Neuronal stem cell (in vitro differentiated cells): ENCODE measurements around the gene RBMS3.

Source experiments
- DNase-seq: peaks from one replicate; pipeline ENCODE4 v3.0.0-alpha.2; 2013; ENCODE audit warnings: low spot score
- H2AFZ ChIP-seq: one replicate; pipeline ENCODE4 v1.6.1; 2013; ENCODE audit warnings: mild to moderate bottlenecking, low read length, inconsistent platforms
- H2AK5ac ChIP-seq: 2 replicates; pipeline ENCODE4 v1.6.1; 2013; ENCODE audit warnings: low read depth, mild to moderate bottlenecking, inconsistent platforms, low read length, moderate library complexity, mixed read lengths
- H2BK120ac ChIP-seq: 2 replicates; pipeline ENCODE4 v1.6.1; 2013; ENCODE audit warnings: low read depth, mild to moderate bottlenecking, inconsistent platforms, low read length, moderate library complexity, mixed read lengths
- H2BK12ac ChIP-seq: one replicate; pipeline ENCODE4 v1.6.1; 2013; ENCODE audit warnings: low read length, inconsistent platforms
- H2BK15ac ChIP-seq: 2 replicates; pipeline ENCODE4 v1.6.1; 2013; ENCODE audit warnings: mild to moderate bottlenecking, low read length, inconsistent platforms, mixed read lengths
- H2BK5ac ChIP-seq: one replicate; pipeline ENCODE4 v1.6.1; 2013; ENCODE audit warnings: inconsistent platforms, mild to moderate bottlenecking, low read length, moderate library complexity
- H3K14ac ChIP-seq: one replicate; pipeline ENCODE4 v1.6.1; 2013; ENCODE audit warnings: low read length, inconsistent platforms
- H3K18ac ChIP-seq: 2 replicates; pipeline ENCODE4 v1.6.1; 2013; ENCODE audit warnings: low read length, inconsistent platforms
- H3K23ac ChIP-seq: 2 replicates; pipeline ENCODE4 v1.6.1; 2013; ENCODE audit warnings: low read depth, mild to moderate bottlenecking, mixed read lengths, low read length, inconsistent platforms; ENCODE audit not compliant: poor library complexity
- H3K27ac ChIP-seq: replicated peaks from 3 replicates; pipeline ENCODE4 v1.5.1; 2013; ENCODE audit warnings: low read length, inconsistent platforms
- H3K27me3 ChIP-seq, 3 experiments: 2 replicates each; pipeline ENCODE4 v1.6.1; 2013; ENCODE audit warnings: low read length in 3 of 3, mild to moderate bottlenecking in 2 of 3, inconsistent platforms in 1 of 3, low read depth in 1 of 3, mixed read lengths in 1 of 3, moderate library complexity in 1 of 3; ENCODE audit not compliant: control insufficient read depth in 3 of 3, insufficient read depth in 3 of 3
- H3K36me3 ChIP-seq, 2 donors: replicated peaks in 1 of 2; 2 replicates each; pipeline ENCODE4 v1.6.1; 2013; ENCODE audit warnings: low read length in 2 of 2; ENCODE audit not compliant: control insufficient read depth in 2 of 2, insufficient read depth in 2 of 2
- H3K4ac ChIP-seq: 2 replicates; pipeline ENCODE4 v1.6.1; 2013; ENCODE audit warnings: inconsistent platforms, mild to moderate bottlenecking, low read length, moderate library complexity
- H3K4me1 ChIP-seq, 2 donors: 1 replicate in 1 of 2; 2 replicates in 1 of 2; pipeline ENCODE4 v1.6.1; 2013; ENCODE audit warnings: low read length in 2 of 2, low read depth in 1 of 2; ENCODE audit not compliant: control insufficient read depth in 2 of 2, insufficient read depth in 1 of 2
- H3K4me2 ChIP-seq: one replicate; pipeline ENCODE4 v1.6.1; 2013; ENCODE audit warnings: mild to moderate bottlenecking, low read length, inconsistent platforms; ENCODE audit not compliant: insufficient read depth, poor library complexity, severe bottlenecking
- H3K4me3 ChIP-seq, 2 donors: 2 replicates each; pipeline ENCODE4 v1.5.1; 2013; ENCODE audit warnings: low read length in 2 of 2, mild to moderate bottlenecking in 2 of 2, inconsistent platforms in 1 of 2, moderate library complexity in 1 of 2
- H3K79me1 ChIP-seq: one replicate; pipeline ENCODE4 v1.6.1; 2013; ENCODE audit warnings: low read depth, mild to moderate bottlenecking, inconsistent platforms, low read length, moderate library complexity
- H3K9ac ChIP-seq: one replicate; pipeline ENCODE4 v1.6.1; 2013; ENCODE audit warnings: mild to moderate bottlenecking, low read depth, low read length, inconsistent platforms; ENCODE audit not compliant: poor library complexity
- H3K9me3 ChIP-seq, 2 donors: replicated peaks in 1 of 2; 2 replicates each; pipeline versions ENCODE3 to v1.6.1; 2013; ENCODE audit warnings: low read length in 2 of 2, mild to moderate bottlenecking in 2 of 2, inconsistent platforms in 1 of 2, low read depth in 1 of 2, mixed read lengths in 1 of 2, moderate library complexity in 1 of 2; ENCODE audit not compliant: control insufficient read depth in 2 of 2, insufficient read depth in 1 of 2
- H4K8ac ChIP-seq: one replicate; pipeline ENCODE4 v1.6.1; 2013; ENCODE audit warnings: low read depth, mild to moderate bottlenecking, inconsistent platforms, low read length, moderate library complexity
- H4K91ac ChIP-seq: one replicate; pipeline ENCODE4 v1.6.1; 2013; ENCODE audit warnings: low read length, low read depth, mild to moderate bottlenecking, inconsistent platforms; ENCODE audit not compliant: poor library complexity
- WGBS, 2 donors: extraction: QIAGEN DNeasy Blood & Tissue Kit; methylation state at CpG; one replicate each; pipeline ENCODE4 v1.1.7; 2013; ENCODE audit warnings: missing lambda C conversion rate in 2 of 2, mixed read lengths in 1 of 2; ENCODE audit not compliant: insufficient read length in 2 of 2, insufficient replicate concordance in 1 of 2; ENCODE audit errors: extremely low coverage in 2 of 2; 5-methylcytosine and 5-hydroxymethylcytosine counted together

RBMS3 gene

DNA sequence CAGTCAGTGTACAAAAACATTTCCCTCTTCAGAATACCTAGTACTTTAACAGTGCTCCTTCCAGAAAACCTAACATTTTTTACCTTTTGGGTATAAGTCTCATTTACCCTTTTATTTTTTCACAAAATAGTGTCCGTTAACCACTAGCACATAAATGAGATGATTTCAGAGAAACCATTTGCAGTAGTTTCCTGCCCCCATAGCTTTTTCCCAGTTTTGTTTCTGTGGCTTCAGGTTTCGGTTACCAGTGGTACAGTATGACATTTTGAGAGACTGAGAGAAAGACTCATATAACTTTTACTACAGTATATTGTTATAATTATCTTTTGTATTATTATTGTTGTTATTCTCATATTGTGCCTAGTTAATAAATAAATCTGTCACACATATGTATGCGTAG lies 6.2 kb upstream of the RBMS3 start:
- H2BK120ac ChIP-seq: no peak overlapping the region
- H3K27me3 ChIP-seq: no peaks in the 10 kb centered on the region
- no peak overlapping the region for H4K8ac ChIP-seq
- no peak overlapping the region for H4K91ac ChIP-seq
- H3K4me3 ChIP-seq: no peak overlapping the region
- no peak for DNase-seq
- H3K14ac ChIP-seq: no peak overlapping the region
- no peak overlapping the region for H3K27ac ChIP-seq
- H3K4me2 ChIP-seq: no peak overlapping the region
- no peaks in the 10 kb centered on the region for H3K4me1 ChIP-seq
- no peak overlapping the region for H2BK5ac ChIP-seq
- no peak overlapping the region for H2AFZ ChIP-seq
- H3K79me1 ChIP-seq: no peaks in the 10 kb centered on the region
- H2AK5ac ChIP-seq: no peak overlapping the region
- no peak overlapping the region for H3K4ac ChIP-seq
- H2BK12ac ChIP-seq: no peak overlapping the region
- no peak overlapping the region for H3K23ac ChIP-seq
- no peaks in the 10 kb centered on the region for H3K9me3 ChIP-seq
- H3K9ac ChIP-seq: no peak overlapping the region
- WGBS, 2 donors: no CpG with 5 or more reads among the region's 3 CpGs
- no peak overlapping the region for H2BK15ac ChIP-seq
- H3K18ac ChIP-seq: no peak overlapping the region
- no peaks in the 10 kb centered on the region for H3K36me3 ChIP-seq

DNA sequence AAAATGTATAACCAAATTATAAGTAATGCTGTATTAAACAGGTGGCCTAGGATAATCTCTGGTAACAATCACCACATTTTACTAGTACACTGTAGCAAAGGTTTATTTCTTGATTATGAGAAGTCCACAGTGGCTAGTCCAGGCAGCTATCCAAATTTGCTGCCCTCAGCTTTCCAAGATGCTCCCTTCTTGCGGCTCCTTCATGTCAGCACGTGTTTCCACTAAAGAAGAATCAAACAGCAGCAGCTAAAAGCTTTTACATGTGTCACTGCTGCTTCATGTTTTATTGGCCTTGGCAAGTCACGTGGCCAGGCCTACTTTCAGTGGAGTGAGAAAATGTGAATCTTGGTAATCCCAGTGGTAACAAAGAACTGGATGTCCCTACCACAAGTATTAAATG lies 5.6 kb upstream of the RBMS3 start:
- Histone ChIP-seq H3K14ac (no peak overlapping the region), H4K8ac (no peak overlapping the region), H3K23ac (no peak overlapping the region), H2AK5ac (no peak overlapping the region), H3K18ac (no peak overlapping the region), H3K4ac (no peak overlapping the region), H2BK120ac (no peak overlapping the region), H3K9me3 (no peaks in the 10 kb centered on the region), H3K9ac (no peak overlapping the region), H2AFZ (no peak overlapping the region), H2BK5ac (no peak overlapping the region), H2BK15ac (no peak overlapping the region), H3K79me1 (no peaks in the 10 kb centered on the region), H3K4me1 (peaks cover 0 to 2% of the 10 kb centered on the region in 2 donors), H3K27me3 (no peaks in the 10 kb centered on the region), H2BK12ac (no peak overlapping the region), H3K36me3 (no peaks in the 10 kb centered on the region), H3K4me2 (no peak overlapping the region), H3K4me3 (no peak overlapping the region), H3K27ac (no peak overlapping the region), H4K91ac (no peak overlapping the region)
- no CpG with 5 or more reads among the region's 3 CpGs for WGBS, 2 donors
- no peak for DNase-seq

DNA sequence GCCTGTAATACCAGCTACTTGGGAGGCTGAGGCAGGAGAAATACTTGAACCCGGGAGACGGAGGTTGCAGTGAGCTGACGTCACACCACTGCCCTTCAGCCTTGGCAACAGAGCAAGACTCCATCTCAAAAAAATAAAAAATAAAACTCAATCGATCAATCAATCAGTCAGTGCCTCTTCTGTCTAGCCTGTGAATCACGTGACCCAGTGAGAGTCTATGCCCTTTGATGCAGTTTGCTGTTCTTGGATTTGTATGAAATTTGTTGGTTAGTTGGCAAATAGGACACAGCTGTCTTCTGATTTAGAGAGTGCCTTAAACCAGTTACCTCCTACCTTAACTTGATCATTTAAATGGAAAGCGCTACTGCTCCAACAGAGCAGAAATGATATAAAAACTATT lies 3.6 kb upstream of the RBMS3 start:
- Histone ChIP-seq H3K18ac (no peak overlapping the region), H3K36me3 (no peaks in the 10 kb centered on the region), H3K9me3 (no peaks in the 10 kb centered on the region), H2BK5ac (no peak overlapping the region), H3K79me1 (no peaks in the 10 kb centered on the region), H4K91ac (no peak overlapping the region), H3K4ac (no peak overlapping the region), H3K4me2 (no peak overlapping the region), H2BK15ac (no peak overlapping the region), H3K4me1 (peaks cover 2 to 7% of the 10 kb centered on the region in 2 donors), H2AFZ (no peak overlapping the region), H2BK120ac (no peak overlapping the region), H3K23ac (no peak overlapping the region), H3K27ac (no peak overlapping the region), H2BK12ac (no peak overlapping the region), H3K4me3 (no peak overlapping the region), H4K8ac (no peak overlapping the region), H3K14ac (no peak overlapping the region), H2AK5ac (no peak overlapping the region), H3K27me3 (no peaks in the 10 kb centered on the region), H3K9ac (no peak overlapping the region)
- no CpG with 5 or more reads among the region's 6 CpGs for WGBS, 2 donors
- no peak for DNase-seq

DNA sequence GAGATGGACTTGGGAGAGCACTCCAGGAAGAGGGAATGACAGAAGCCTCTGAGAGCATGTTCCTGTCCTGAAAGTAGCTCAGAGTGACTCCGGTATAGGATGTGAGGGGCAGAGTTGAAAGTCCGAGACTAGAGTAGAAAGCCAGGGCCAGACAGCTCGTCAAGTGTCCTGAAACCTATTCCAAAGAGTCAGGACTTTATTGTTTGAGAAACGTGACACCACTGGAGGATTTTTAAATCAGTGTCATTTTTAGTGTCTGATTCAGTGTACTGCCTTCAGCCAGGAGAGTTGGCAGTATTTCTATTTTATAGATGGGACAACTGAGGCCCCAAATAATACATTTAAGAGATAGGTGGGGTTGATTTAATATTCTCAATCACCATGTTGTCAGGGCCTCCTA lies 1.6 kb upstream of the RBMS3 start:
- Histone ChIP-seq H3K14ac (no peak overlapping the region), H3K36me3 (no peaks in the 10 kb centered on the region), H4K91ac (no peak overlapping the region), H2BK12ac (no peak overlapping the region), H3K23ac (no peak overlapping the region), H3K79me1 (no peaks in the 10 kb centered on the region), H3K27ac (no peak overlapping the region), H2BK15ac (no peak overlapping the region), H3K9ac (no peak overlapping the region), H4K8ac (no peak overlapping the region), H3K27me3 (no peaks in the 10 kb centered on the region), H2AFZ (no peak overlapping the region), H3K4ac (no peak overlapping the region), H2AK5ac (no peak overlapping the region), H2BK5ac (no peak overlapping the region), H3K4me3 (no peak overlapping the region), H3K9me3 (no peaks in the 10 kb centered on the region), H3K18ac (no peak overlapping the region), H3K4me1 (peaks cover 9 to 11% of the 10 kb centered on the region in 2 donors), H2BK120ac (no peak overlapping the region), H3K4me2 (no peak overlapping the region)
- no peak for DNase-seq
- WGBS, 2 donors: no CpG with 5 or more reads among the region's 4 CpGs
